Karpas-422 (cell line): ENCODE data around the gene DPP6. TPM values are rescaled to one million over a fixed set of nuclear protein-coding genes. Genes with fewer than 3 reads are reported as not detected.

Experiments
- DNase-seq: peaks from one replicate; pipeline ENCODE4 v3.0.0-alpha.2; 2015
- H2AFZ ChIP-seq: fragments of 200-600 bp; sonication (generic); 2 replicates; pipeline ENCODE4 v1.6.1; 2014; ENCODE audit warnings: antibody characterized with exemption, low read length, mixed read lengths
- H3K27ac ChIP-seq: fragments of 200-600 bp; sonication (generic); 2 replicates; pipeline ENCODE4 v1.5.1; 2014; ENCODE audit warnings: mild to moderate bottlenecking, low read length, moderate library complexity
- H3K27me3 ChIP-seq: fragments of 200-600 bp; sonication (generic); 2 replicates; pipeline ENCODE4 v1.6.1; 2014; ENCODE audit warnings: low read length, mixed read lengths
- H3K36me3 ChIP-seq: fragments of 200-600 bp; sonication (generic); 2 replicates; pipeline ENCODE4 v1.6.1; 2014; ENCODE audit warnings: low read length, mixed read lengths; ENCODE audit not compliant: insufficient read depth
- H3K4me1 ChIP-seq: fragments of 200-600 bp; sonication (generic); 2 replicates; pipeline ENCODE4 v1.6.1; 2014; ENCODE audit warnings: mild to moderate bottlenecking, low read length, mixed read lengths
- H3K4me2 ChIP-seq: fragments of 200-600 bp; sonication (generic); 2 replicates; pipeline ENCODE4 v1.6.1; 2014; ENCODE audit warnings: low read length, low read depth, mild to moderate bottlenecking; ENCODE audit not compliant: poor library complexity, severe bottlenecking
- H3K4me3 ChIP-seq: fragments of 200-600 bp; sonication (generic); 2 replicates; pipeline ENCODE4 v1.5.1; 2014; ENCODE audit warnings: mild to moderate bottlenecking, antibody characterized with exemption, low read length, mixed read lengths
- H3K79me2 ChIP-seq: fragments of 200-600 bp; sonication (generic); 2 replicates; pipeline ENCODE4 v1.6.1; 2014; ENCODE audit warnings: mild to moderate bottlenecking, low read length, mixed read lengths
- H3K9ac ChIP-seq: fragments of 200-600 bp; sonication (generic); 2 replicates; pipeline ENCODE4 v1.6.0; 2014; ENCODE audit warnings: low read length
- H3K9me2 ChIP-seq: fragments of 200-600 bp; sonication (generic), shearing (Covaris generic); replicated peaks from 2 replicates; pipeline ENCODE4 v1.6.0; 2014; ENCODE audit warnings: mild to moderate bottlenecking, low read length, moderate library complexity; ENCODE audit not compliant: insufficient read depth
- H3K9me3 ChIP-seq: fragments of 300-700, 200-600 bp; sonication (generic); 2 replicates; pipeline ENCODE4 v1.6.1; 2014; ENCODE audit warnings: low read length, mixed read lengths
- H4K20me1 ChIP-seq: fragments of 200-600 bp; sonication (generic); 2 replicates; pipeline ENCODE4 v1.6.1; 2014; ENCODE audit warnings: mild to moderate bottlenecking, antibody characterized with exemption, low read length, low read depth; ENCODE audit not compliant: insufficient read depth
- total RNA-seq: library from RNA; depleted of rRNA; stranded (reverse); fragments of >200 nt; shearing (Covaris generic); gene quantifications from 2 replicates; pipeline ENCODE4 v1.2.3, GENCODE V29; 2014; ENCODE audit warnings: low replicate concordance

DPP6 gene
- total RNA-seq, 1 experiment from 2014 or later: not detected

GRCh38 chr7:154415709-154416399 lies 363.7 kb downstream of the DPP6 start:
- Histone ChIP-seq H3K27ac (no peak overlapping the region), H4K20me1 (no peaks in the 10 kb centered on the region), H3K36me3 (no peaks in the 10 kb centered on the region), H3K4me1 (no peaks in the 10 kb centered on the region), H2AFZ (no peak overlapping the region), H3K9me3 (no peaks in the 10 kb centered on the region), H3K27me3 (no peaks in the 10 kb centered on the region), H3K4me3 (no peak overlapping the region), H3K79me2 (no peaks in the 10 kb centered on the region), H3K4me2 (no peak overlapping the region), H3K9me2 (no peaks in the 10 kb centered on the region), H3K9ac (no peak overlapping the region)
- DNase-seq: no peak

- H3K79me2 ChIP-seq: no peaks in the 10 kb centered on the region
- no peaks in the 10 kb centered on the region for H3K4me1 ChIP-seq
- H3K4me2 ChIP-seq: no peak overlapping the region
- no peak overlapping the region for H2AFZ ChIP-seq
- H3K9ac ChIP-seq: no peak overlapping the region
- no peaks in the 10 kb centered on the region for H4K20me1 ChIP-seq
- H3K9me3 ChIP-seq: no peaks in the 10 kb centered on the region
- H3K9me2 ChIP-seq: no peaks in the 10 kb centered on the region
- DNase-seq: no peak
- H3K36me3 ChIP-seq: no peaks in the 10 kb centered on the region
- no peaks in the 10 kb centered on the region for H3K27me3 ChIP-seq
- no peak overlapping the region for H3K4me3 ChIP-seq
- no peak overlapping the region for H3K27ac ChIP-seq
Observed at GRCh38 chr7:154416714-154417113, 364.5 kb downstream of the DPP6 start.

- Histone ChIP-seq H3K9ac (no peak overlapping the region), H3K36me3 (no peaks in the 10 kb centered on the region), H2AFZ (no peak overlapping the region), H3K4me1 (no peaks in the 10 kb centered on the region), H3K27ac (no peak overlapping the region), H3K27me3 (no peaks in the 10 kb centered on the region), H4K20me1 (no peaks in the 10 kb centered on the region), H3K4me3 (no peak overlapping the region), H3K9me3 (no peaks in the 10 kb centered on the region), H3K79me2 (no peaks in the 10 kb centered on the region), H3K9me2 (no peaks in the 10 kb centered on the region), H3K4me2 (no peak overlapping the region)
- DNase-seq: no peak
Observed at GRCh38 chr7:154419344-154419743, 367.1 kb downstream of the DPP6 start.

GRCh38 chr7:154423231-154423630 lies 371.0 kb downstream of the DPP6 start:
- no peak for DNase-seq
- no peak overlapping the region for H2AFZ ChIP-seq
- H3K4me1 ChIP-seq: no peaks in the 10 kb centered on the region
- no peak overlapping the region for H3K27ac ChIP-seq
- H3K9ac ChIP-seq: no peak overlapping the region
- H3K36me3 ChIP-seq: no peaks in the 10 kb centered on the region
- no peaks in the 10 kb centered on the region for H3K9me2 ChIP-seq
- H3K27me3 ChIP-seq: no peaks in the 10 kb centered on the region
- H4K20me1 ChIP-seq: no peaks in the 10 kb centered on the region
- no peak overlapping the region for H3K4me3 ChIP-seq
- no peaks in the 10 kb centered on the region for H3K9me3 ChIP-seq
- no peak overlapping the region for H3K4me2 ChIP-seq
- no peaks in the 10 kb centered on the region for H3K79me2 ChIP-seq

GRCh38 chr7:154424350-154424749 lies 372.2 kb downstream of the DPP6 start:
- no peaks in the 10 kb centered on the region for H3K4me1 ChIP-seq
- H3K9me2 ChIP-seq: no peaks in the 10 kb centered on the region
- H3K4me2 ChIP-seq: no peak overlapping the region
- H3K79me2 ChIP-seq: no peaks in the 10 kb centered on the region
- no peak overlapping the region for H3K9ac ChIP-seq
- no peak for DNase-seq
- no peak overlapping the region for H3K4me3 ChIP-seq
- H4K20me1 ChIP-seq: no peaks in the 10 kb centered on the region
- no peaks in the 10 kb centered on the region for H3K36me3 ChIP-seq
- no peaks in the 10 kb centered on the region for H3K9me3 ChIP-seq
- no peaks in the 10 kb centered on the region for H3K27me3 ChIP-seq
- no peak overlapping the region for H3K27ac ChIP-seq
- no peak overlapping the region for H2AFZ ChIP-seq

- DNase-seq: no peak
Observed at GRCh38 chr7:154425271-154425670, 373.1 kb downstream of the DPP6 start.

GRCh38 chr7:154426778-154427177 lies 374.6 kb downstream of the DPP6 start:
- H3K4me3 ChIP-seq: no peak overlapping the region
- H3K9me2 ChIP-seq: no peaks in the 10 kb centered on the region
- no peak overlapping the region for H3K4me2 ChIP-seq
- H3K27ac ChIP-seq: no peak overlapping the region
- H3K79me2 ChIP-seq: no peaks in the 10 kb centered on the region
- DNase-seq: no peak
- H2AFZ ChIP-seq: no peak overlapping the region
- H3K9ac ChIP-seq: no peak overlapping the region
- no peaks in the 10 kb centered on the region for H3K4me1 ChIP-seq
- H3K9me3 ChIP-seq: no peaks in the 10 kb centered on the region
- H4K20me1 ChIP-seq: no peaks in the 10 kb centered on the region
- H3K27me3 ChIP-seq: no peaks in the 10 kb centered on the region
- no peaks in the 10 kb centered on the region for H3K36me3 ChIP-seq

More at GRCh38 chr7:154425271-154425670, 373.1 kb downstream of the DPP6 start:
- H3K27ac ChIP-seq: no peak overlapping the region
- H3K9me3 ChIP-seq: no peaks in the 10 kb centered on the region
- H3K4me2 ChIP-seq: no peak overlapping the region
- H3K4me1 ChIP-seq: no peaks in the 10 kb centered on the region
- no peak overlapping the region for H3K4me3 ChIP-seq
- no peaks in the 10 kb centered on the region for H4K20me1 ChIP-seq
- H3K36me3 ChIP-seq: no peaks in the 10 kb centered on the region
- H3K79me2 ChIP-seq: no peaks in the 10 kb centered on the region
- no peaks in the 10 kb centered on the region for H3K27me3 ChIP-seq
- no peaks in the 10 kb centered on the region for H3K9me2 ChIP-seq
- H2AFZ ChIP-seq: no peak overlapping the region
- no peak overlapping the region for H3K9ac ChIP-seq

- Histone ChIP-seq H3K4me3 (no peak overlapping the region), H3K9me2 (no peaks in the 10 kb centered on the region), H4K20me1 (no peaks in the 10 kb centered on the region), H3K9me3 (no peaks in the 10 kb centered on the region), H3K9ac (no peak overlapping the region), H3K4me2 (no peak overlapping the region), H2AFZ (no peak overlapping the region), H3K27ac (no peak overlapping the region), H3K36me3 (no peaks in the 10 kb centered on the region), H3K27me3 (no peaks in the 10 kb centered on the region), H3K4me1 (no peaks in the 10 kb centered on the region), H3K79me2 (no peaks in the 10 kb centered on the region)
- no peak for DNase-seq
Observed at GRCh38 chr7:154427533-154427932, 375.3 kb downstream of the DPP6 start.
